GM18907 (cell line): ENCODE data around the gene COPS8.

Experiments
- ATAC-seq: cut with Tn5 transposase; IDR thresholded peaks from one replicate; pipeline ENCODE4 v1.9.1; 2021; ENCODE audit warnings: mild to moderate bottlenecking, moderate library complexity; ENCODE audit not compliant: unreplicated experiment

Gene COPS8

DNA sequence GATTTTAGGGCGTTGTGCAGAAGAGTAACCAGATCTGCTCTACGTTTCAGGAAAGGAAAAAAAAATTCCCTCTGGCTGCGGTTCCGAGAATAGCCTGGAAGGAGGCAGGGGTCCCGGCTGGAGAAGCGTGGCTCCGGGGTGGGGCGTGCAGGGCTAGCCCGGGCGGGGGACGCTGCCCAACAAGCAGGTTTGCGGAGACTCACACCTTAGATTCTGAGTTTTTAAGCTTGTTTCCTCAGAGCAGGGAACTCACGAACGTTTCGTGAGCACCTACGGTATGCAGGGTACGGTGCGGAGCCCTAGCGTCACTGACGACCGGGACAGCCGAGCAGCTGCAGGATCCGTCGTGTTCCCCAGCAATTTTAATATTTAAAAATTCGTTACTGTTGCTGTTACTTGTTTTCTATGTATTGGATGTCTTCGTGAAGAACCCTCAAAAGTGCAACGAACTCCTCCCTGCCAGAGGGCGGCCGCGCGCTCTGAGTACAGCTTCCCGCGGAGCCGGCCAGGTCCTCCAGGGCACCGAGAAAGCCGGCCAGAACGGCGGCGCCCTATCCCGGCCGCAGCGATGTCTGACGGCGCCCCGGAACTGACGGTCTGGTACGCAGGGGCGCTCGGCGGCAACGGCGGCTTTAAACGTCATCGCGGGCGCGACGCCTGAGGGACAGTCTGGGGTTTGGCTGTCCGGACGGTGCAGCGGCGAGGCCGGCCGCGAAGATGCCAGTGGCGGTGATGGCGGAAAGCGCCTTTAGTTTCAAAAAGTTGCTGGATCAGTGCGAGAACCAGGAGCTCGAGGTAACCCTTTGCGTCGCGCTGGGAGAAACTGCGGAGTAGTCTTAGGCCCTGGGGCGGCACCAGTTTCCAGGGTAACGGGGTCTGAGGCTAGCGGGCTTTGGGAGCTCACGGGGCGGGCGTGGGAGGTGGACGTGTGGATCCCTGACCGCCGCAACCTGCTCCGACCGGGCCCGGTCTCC, at the start of gene COPS8:
COPS8 (plus strand) TSS at position 642 of the 974 bp plus-strand sequence; CDS start at position 718, 76 bp downstream.
- ATAC-seq = peak; percentile 97

DNA sequence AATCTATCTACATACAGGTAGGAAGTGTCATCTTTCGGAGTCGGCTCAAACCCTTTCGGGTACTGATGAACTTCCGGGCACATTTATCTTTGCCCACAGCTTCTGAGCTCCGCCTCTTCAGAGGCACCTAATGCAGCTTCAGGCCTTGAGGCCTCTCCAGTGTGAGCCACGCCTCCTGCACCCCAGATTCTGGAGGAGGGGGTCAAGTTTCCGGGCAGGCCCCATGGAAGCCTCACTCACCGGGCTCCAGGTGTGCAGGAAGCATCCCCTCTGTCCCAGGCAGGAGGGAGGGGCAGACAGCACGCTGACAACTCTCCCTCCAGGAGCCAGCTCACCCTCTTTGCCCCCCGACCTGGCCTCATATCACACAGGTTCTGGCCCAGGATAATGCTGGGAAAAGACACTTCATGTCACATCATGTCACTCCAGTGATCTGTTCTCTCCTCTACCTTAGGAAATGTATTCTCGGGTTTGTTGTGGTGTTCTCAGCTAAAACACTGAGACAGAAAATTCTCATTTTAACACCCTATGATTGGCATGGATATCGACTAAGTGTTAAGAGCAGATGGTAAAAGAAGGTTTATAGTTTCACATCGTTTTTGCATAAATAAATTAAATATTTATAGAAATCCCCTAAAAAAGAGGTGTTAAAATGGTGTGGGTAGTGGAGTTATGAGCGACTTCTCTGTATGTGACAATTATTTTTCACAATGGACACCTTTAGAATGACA, 46.2 kb upstream of the COPS8 start:
- no peak for ATAC-seq

- ATAC-seq = no peak
Measured at GRCh38 chr2:237041231-237041630, 44.5 kb upstream of the COPS8 start.

GRCh38 chr2:237042101-237042500, 43.6 kb upstream of the COPS8 start:
- ATAC-seq = no peak

DNA sequence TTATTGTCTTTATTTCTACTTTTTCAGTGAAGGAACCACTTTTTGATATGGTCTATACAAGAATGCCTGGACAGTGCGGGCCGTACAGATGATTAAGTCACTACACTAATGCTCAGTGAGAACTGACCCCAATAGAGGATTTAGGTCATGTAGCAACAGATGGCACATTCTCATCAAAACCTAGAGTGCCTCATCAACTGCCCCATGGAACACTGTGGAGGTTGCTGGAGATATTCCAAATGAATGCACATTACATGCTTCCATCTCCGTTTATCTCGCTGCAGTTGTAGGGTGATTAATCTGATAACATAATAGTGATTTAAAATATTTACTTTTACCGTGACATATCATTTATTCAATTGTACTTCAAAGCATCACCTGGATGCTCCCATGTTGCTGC, 41.8 kb upstream of the COPS8 start:
- ATAC-seq = no peak

- ATAC-seq = no peak
Measured at GRCh38 chr2:237044281-237044680, 41.4 kb upstream of the COPS8 start.

GRCh38 chr2:237045449-237045848, 40.2 kb upstream of the COPS8 start:
- ATAC-seq = no peak

- ATAC-seq = no peak
Measured at GRCh38 chr2:237048595-237048994, 37.1 kb upstream of the COPS8 start.

GRCh38 chr2:237051861-237052260, 33.8 kb upstream of the COPS8 start:
- ATAC-seq = no peak

DNA sequence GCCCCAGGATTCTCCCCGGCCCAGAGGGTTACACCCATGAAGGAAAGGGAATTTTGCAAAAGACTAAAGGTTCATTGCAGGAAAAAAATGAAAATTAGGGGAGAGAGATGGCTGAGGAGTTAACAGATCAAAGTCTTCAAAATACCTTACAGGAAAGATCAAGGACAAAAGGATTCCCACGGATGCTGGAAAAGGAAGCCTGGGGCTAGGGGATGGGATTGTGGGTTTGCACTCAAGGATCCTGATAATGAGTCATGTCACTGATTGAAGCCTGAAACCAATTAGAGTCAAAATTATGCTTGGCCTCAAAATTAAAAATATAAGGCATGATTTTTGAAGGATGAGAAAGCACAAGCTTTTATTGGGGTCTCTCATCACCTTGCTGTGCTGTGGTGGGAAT, 32.6 kb upstream of the COPS8 start:
- ATAC-seq = no peak

GRCh38 chr2:237055386-237056100, 30.1 kb upstream of the COPS8 start:
- no peak for ATAC-seq

DNA sequence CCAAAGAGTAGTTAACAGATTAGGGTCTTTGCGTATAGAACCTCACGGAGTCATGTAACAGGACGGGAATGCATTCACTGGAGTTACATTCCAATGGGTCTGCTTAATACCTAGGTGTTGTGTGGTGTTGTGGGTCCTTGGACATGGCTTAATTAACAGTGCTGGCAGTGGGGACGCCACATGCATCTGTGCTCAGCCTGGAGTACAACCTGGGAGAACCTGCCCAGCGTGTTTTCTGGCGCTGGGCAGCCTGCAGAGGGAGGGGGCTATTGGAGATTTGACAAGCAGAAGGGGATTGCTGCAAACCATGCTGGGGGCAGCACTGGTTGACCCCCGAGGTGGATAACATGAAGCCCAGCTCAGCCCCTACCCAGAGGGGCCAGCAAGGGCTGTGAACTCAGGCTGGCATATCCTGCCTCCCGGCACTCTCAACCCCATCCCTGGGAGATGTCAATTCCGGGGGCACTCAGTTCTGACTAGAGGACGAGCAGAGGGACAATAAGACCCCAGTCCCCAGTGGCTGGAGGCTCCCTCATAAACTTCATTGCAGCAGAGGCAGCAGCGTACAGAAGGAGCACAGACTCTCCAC, 29.3 kb upstream of the COPS8 start:
- ATAC-seq = no peak

GRCh38 chr2:237057107-237057506, 28.6 kb upstream of the COPS8 start:
- no peak for ATAC-seq

DNA sequence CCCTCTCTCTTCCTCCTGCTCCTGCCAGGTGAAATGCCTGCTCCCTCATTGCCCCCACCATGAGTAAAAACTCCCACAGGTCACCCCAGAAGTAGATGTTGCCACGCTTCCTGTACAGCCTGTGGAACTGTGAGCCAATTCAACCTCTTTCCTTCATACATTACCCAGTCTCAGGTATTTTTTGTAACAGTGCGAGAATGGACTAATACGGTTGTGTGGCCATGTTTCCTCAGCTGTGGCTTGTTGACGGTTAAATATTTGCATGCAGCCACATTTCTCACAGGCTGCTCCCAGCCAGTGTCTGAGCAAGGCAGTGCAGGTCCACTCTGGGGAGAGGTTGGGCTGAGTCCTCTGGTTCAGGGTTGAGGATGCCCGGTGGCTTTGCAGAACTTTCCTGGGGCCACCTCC, 27.8 kb upstream of the COPS8 start:
- peak; percentile 80 for ATAC-seq

DNA sequence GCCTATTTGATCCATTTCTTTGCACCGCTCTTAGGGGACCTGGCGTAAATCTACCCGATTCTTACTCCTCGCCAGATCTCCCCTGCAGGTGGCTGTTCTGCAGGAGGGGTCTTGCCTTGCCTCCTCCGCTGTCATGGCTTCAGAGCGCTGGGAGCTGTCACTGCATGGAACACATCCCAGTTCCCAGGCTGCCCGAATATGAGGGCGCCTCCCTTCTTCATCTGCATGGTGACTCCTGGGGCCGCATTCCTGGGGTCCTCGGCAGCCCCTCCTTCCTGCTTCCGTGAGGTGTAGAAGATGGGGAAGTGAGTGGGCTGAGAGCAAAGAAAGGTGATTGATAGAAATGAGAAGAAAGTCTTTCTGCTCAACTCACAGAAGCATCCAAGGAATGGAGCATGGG, 27.3 kb upstream of the COPS8 start:
- no peak for ATAC-seq

DNA sequence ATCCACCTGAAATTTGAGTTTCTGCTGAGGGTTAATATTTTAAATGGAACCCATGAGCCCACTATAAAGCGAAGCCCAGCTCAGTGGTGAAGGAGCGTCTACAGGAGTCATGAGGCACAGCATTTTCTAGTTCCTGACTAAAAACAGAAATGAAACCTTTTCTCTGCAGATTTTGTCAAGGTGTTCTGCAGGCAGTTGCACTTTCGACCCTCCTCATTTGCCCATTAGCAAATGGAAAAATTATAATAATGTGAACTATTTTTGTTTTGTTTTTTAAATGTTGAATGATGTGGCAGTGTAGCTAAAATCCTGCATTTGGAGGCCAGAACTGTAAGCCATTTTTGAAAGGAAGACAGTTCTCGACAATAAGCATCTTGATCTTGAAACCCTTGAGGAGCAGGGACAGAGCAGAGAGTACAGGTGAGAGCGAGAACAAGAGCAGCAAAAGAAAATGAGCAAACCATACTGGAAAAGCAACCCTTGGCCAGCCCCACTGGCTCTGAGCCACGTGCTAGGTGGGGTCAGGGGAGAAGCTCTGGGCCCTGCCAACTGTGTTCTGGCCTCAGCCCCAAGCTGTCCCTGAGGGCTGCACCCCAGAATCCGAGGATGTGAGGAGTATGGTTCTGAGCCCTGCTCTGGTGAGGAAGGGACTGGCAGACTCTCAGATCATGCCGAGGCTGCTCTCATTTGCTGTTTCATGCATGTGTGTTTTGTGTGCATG, 26.4 kb upstream of the COPS8 start:
- peak; percentile 72 for ATAC-seq

GRCh38 chr2:237060534-237061312, 25.0 kb upstream of the COPS8 start:
- no peak for ATAC-seq

DNA sequence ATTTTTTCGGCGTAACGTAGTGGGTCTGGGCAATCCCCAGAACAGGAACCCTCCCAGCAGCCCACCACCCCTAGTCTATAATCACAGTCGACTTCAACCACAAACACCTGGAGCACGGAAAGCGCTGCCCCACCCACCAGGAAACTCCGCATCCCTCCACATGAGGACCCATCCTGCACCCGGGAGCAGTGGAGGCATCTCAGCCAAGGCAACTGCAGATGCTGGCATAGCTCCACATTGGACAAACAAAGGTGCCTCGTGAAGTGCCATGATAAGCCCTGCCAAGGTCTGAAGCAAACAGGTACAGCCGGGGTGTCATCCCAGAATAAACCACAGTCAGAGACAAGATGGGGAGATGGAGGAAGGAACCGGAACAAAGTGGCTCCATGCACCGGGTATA, 24.3 kb upstream of the COPS8 start:
- ATAC-seq = no peak

GRCh38 chr2:237062585-237062984, 23.1 kb upstream of the COPS8 start:
- ATAC-seq = no peak
